K562 (cell line): Measurements from ENCODE around the gene AMZ2. TPM values are rescaled to one million over a fixed set of nuclear protein-coding genes. Genes with fewer than 3 reads are reported as not detected.

Source experiments
- ATAC-seq: fragments of 200-7000 bp; cut with Tn5 transposase; 3 replicates; pipeline ENCODE4 v1.9.1; 2020; ENCODE audit warnings: moderate library complexity
- BruUV-seq: library from RNA; stranded (reverse); fragments of 400-500 nt; replicated peaks from 2 replicates; lab custom pipeline; 2021; lab: Mats Ljungman, UMichigan
- CTCF ChIA-PET: fragments of 300-600 bp; formaldehyde crosslinking; extraction: SDS; loops from one replicate; lab custom pipeline; 2021; ENCODE audit warnings: low intra/inter-chr PET ratio; lab: Yijun Ruan, JAX
- POLR2A ChIA-PET: fragments of 300-600, 350-650 bp; sonication (Branson Sonifier 250); formaldehyde crosslinking; extraction: SDS; loops from one replicate; lab custom pipeline; 2021; ENCODE audit warnings: antibody characterized with exemption, inconsistent platforms; lab: Yijun Ruan, JAX
- DNase-seq, 4 experiments: peaks; one replicate each; pipeline versions ENCODE4 v3.0.0 to v3.0.0-alpha.2; 2011 to 2018; ENCODE audit warnings: low spot score in 3 of 4, mixed read lengths in 3 of 4; ENCODE audit errors: extremely low read depth in 1 of 4
- FAIRE-seq: peaks from 2 replicates; lab custom pipeline; 2011; peaks lifted over from hg19 to GRCh38; lab: Jason Lieb, UNC
- H2AFZ ChIP-seq: 2 replicates; pipeline ENCODE4 v1.6.0; 2011; ENCODE audit warnings: low read depth, low read length, control low read depth, inconsistent platforms
- H3K27ac ChIP-seq: fragments of 200-600 bp; 3 replicates; pipeline ENCODE4 v1.8.0; 2011; ENCODE audit warnings: low read depth, mild to moderate bottlenecking, control low read depth, inconsistent platforms, low read length, moderate library complexity, mixed read lengths; ENCODE audit errors: extremely low read depth
- H3K27me3 ChIP-seq, 2 experiments: fragments of 300-600 bp in 1 of 2; 2 replicates in 1 of 2; 3 replicates in 1 of 2; pipeline versions ENCODE4 v1.6.0 to v1.8.0; 2011; ENCODE audit warnings: inconsistent platforms in 2 of 2, low read length in 2 of 2, mild to moderate bottlenecking in 1 of 2, mixed read lengths in 1 of 2, moderate library complexity in 1 of 2; ENCODE audit not compliant: control insufficient read depth in 2 of 2, insufficient read depth in 2 of 2
- H3K36me3 ChIP-seq: fragments of 300-600 bp; 3 replicates; pipeline ENCODE4 v1.8.0; 2011; ENCODE audit warnings: mild to moderate bottlenecking, low read length, inconsistent platforms; ENCODE audit not compliant: control insufficient read depth, insufficient read depth
- H3K4me1 ChIP-seq, 2 experiments: fragments of 200-600 bp in 1 of 2; replicated peaks in 1 of 2; 2 replicates in 1 of 2; 3 replicates in 1 of 2; pipeline versions ENCODE4 v1.5.1 to v1.8.0; 2011; ENCODE audit warnings: inconsistent platforms in 2 of 2, low read length in 2 of 2, mild to moderate bottlenecking in 1 of 2, mixed read lengths in 1 of 2, moderate library complexity in 1 of 2; ENCODE audit not compliant: control insufficient read depth in 2 of 2, insufficient read depth in 2 of 2
- H3K4me2 ChIP-seq: 2 replicates; pipeline ENCODE4 v1.6.1; 2011; ENCODE audit warnings: low read length, control low read depth, inconsistent platforms, mixed read lengths; ENCODE audit not compliant: insufficient read depth
- H3K4me3 ChIP-seq: fragments of 200-600 bp; sonication (generic), shearing (Covaris generic); 2 replicates; pipeline ENCODE4 v1.5.1; 2016; ENCODE audit warnings: control low read depth, inconsistent platforms
- H3K79me2 ChIP-seq: fragments of 200-600 bp; 3 replicates; pipeline ENCODE4 v1.8.0; 2011; ENCODE audit warnings: low read length, inconsistent platforms; ENCODE audit not compliant: control insufficient read depth, insufficient read depth
- H3K9ac ChIP-seq, 2 experiments: 2 replicates each; pipeline versions ENCODE4 v1.6.0 to v1.6.1; 2011; ENCODE audit warnings: low read depth in 2 of 2, low read length in 2 of 2, control low read depth in 1 of 2, inconsistent platforms in 1 of 2, mild to moderate bottlenecking in 1 of 2, mixed read lengths in 1 of 2; ENCODE audit not compliant: insufficient read depth in 1 of 2
- H3K9me1 ChIP-seq: one replicate; pipeline ENCODE4 v1.6.0; 2011; ENCODE audit warnings: inconsistent platforms, mild to moderate bottlenecking, low read length, moderate library complexity; ENCODE audit not compliant: control insufficient read depth, insufficient read depth
- H3K9me3 ChIP-seq: replicated peaks from 2 replicates; pipeline ENCODE4 v1.5.1; 2011; ENCODE audit warnings: low read depth, low read length, inconsistent platforms; ENCODE audit not compliant: control insufficient read depth, insufficient read depth
- H4K20me1 ChIP-seq: replicated peaks from 2 replicates; pipeline ENCODE4 v1.6.1; 2011; ENCODE audit warnings: low read length, inconsistent platforms, mixed read lengths; ENCODE audit not compliant: control insufficient read depth, insufficient read depth
- ELF2 ChIP-seq: fragments of 250-450 bp; sonication (Bioruptor Pico); IDR thresholded peaks from 2 replicates; pipeline ENCODE4 v1.5.0; 2021; ENCODE audit warnings: mild to moderate bottlenecking
- HDAC2 ChIP-seq: fragments of 450-650 bp; IDR thresholded peaks from 2 replicates; pipeline ENCODE4 v1.6.1; 2016; ENCODE audit warnings: mild to moderate bottlenecking
- SAP30 ChIP-seq: fragments of 200-600 bp; sonication (generic); IDR thresholded peaks from 2 replicates; pipeline ENCODE4 v1.6.1; 2012; ENCODE audit warnings: borderline replicate concordance, low read depth, mild to moderate bottlenecking, moderate library complexity, low read length, control low read depth, inconsistent platforms; ENCODE audit not compliant: insufficient read depth, poor library complexity, severe bottlenecking
- ZNF282 ChIP-seq: sonication (generic); formaldehyde crosslinking; IDR thresholded peaks from 2 replicates; pipeline ENCODE4 v1.8.1; 2023; ENCODE audit warnings: missing genetic modification reagents
- WGBS: fragments of 100-300 bp; shearing (Covaris generic); methylation state at CpG from one replicate; pipeline ENCODE4 v1.1.6; 2016; ENCODE audit warnings: low coverage, mixed read lengths; ENCODE audit not compliant: insufficient coverage; ENCODE audit errors: missing lambda C conversion rate; 5-methylcytosine and 5-hydroxymethylcytosine counted together
- in situ Hi-C: fragments of 300-500 bp; cut with MboI; formaldehyde crosslinking; loops from 4 replicates; pipeline ENCODE4 v1.15.0; 2018; ENCODE audit warnings: inconsistent platforms, mixed read lengths
- intact Hi-C: fragments of 100-400 bp; cut with micrococcal nuclease; formaldehyde crosslinking; loops from 2 replicates; pipeline ENCODE4 v1.14.2; 2022
- polyA plus RNA-seq, 8 experiments: library from polyadenylated mRNA; depleted of rRNA in 4 of 8; stranded (reverse) in 5 of 8; unstranded in 3 of 8; fragments of >200 nt; fragmentation: Nextera tagmentation in 2 of 8; fragmentation: Illumina TruSeq in 1 of 8; extraction: Ambion mirVana in 2 of 8; extraction: Trizol in 1 of 8; gene quantifications; 2 replicates each; pipeline versions ENCODE4 v1.2.1 to v1.2.3, GENCODE V29; 2011 to 2014; ENCODE audit warnings: inconsistent platforms in 1 of 8, missing spikeins in 1 of 8
- total RNA-seq, 7 experiments: library from RNA; depleted of rRNA in 6 of 7; stranded (reverse); fragments of >200 nt in 6 of 7; fragmentation: Illumina TruSeq in 2 of 7; extraction: Trizol in 2 of 7; gene quantifications; 2 replicates each; pipeline versions ENCODE4 v1.2.1 to v1.2.3, GENCODE V29; 2011 to 2021; ENCODE audit warnings: low replicate concordance in 1 of 7
- TF ChIP-seq, protein P1 (sequence below): fragments of 250-450 bp; sonication (Bioruptor Pico); IDR thresholded peaks from 2 replicates; pipeline ENCODE4 v1.5.0; 2022; ENCODE audit warnings: mild to moderate bottlenecking
- TF ChIP-seq, protein P2 (sequence below): fragments of 250-450 bp; sonication (Bioruptor Pico); IDR thresholded peaks from 2 replicates; pipeline ENCODE4 v1.6.1; 2021; ENCODE audit warnings: mild to moderate bottlenecking

Gene AMZ2
- total and polyA plus RNA-seq, 9 of the 15 experiments (the other 6 are each of a cell fraction or from before 2014, with no cell fraction given), result 22.6 to 92.2 (median 52.6) TPM

DNA sequence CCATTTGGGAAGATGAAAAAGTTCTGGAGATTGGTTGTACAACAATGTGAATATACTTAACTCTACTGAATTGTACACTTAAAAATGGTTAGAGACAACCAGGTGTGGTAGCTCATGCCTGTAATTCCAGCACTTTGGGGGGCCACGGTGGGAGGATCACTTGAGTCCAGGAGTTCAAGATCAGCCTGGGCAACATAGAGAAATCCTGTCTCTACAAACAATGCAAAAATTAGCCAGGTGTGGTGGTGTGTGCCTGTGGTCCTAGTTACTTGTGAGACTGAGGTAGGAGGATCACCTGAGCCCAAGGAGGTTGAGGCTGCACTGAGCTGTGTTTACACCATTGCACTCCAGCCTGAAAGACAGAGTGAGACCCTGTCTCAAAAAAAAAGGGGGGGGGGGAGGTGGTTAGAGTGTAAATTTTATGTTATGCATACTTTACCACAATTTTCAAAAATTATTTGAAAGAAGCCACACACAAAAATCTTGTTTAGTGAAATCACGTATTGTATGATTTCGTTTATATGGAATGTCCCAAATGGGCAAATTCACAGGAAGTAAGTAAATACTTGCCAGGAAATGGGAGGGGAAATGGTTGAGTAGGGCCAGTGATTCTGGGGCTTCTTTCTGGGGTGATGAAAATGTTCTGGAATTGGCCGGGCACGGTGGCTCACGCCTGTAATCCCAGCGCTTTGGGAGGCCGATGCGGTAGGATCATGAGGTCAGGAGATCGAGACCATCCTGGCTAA, 37.1 kb upstream of the AMZ2 start:
- Histone ChIP-seq H3K36me3 (no peaks in the 10 kb centered on the region), H3K79me2 (no peaks in the 10 kb centered on the region), H3K4me1 (peaks cover 0 to 7% of the 10 kb centered on the region in 2 experiments; a peak in 3 of 5 replicates), H3K9ac (no peak overlapping the region), H4K20me1 (peaks cover 3% of the 10 kb centered on the region; the same call in 1 of the 2 replicates), H3K27me3 (peaks cover 3 to 5% of the 10 kb centered on the region in 2 experiments; a peak in 2 of 5 replicates), H2AFZ (no peak overlapping the region), H3K9me1 (no peaks in the 10 kb centered on the region), H3K9me3 (no peaks in the 10 kb centered on the region), H3K27ac (no peak overlapping the region), H3K4me2 (no peak overlapping the region), H3K4me3 (no peak overlapping the region)
- in situ Hi-C loops, result no loop called here
- DNase-seq (no peak), ATAC-seq (no peak), FAIRE-seq (no peak)
- no TSS peak for BruUV-seq
- ChIA-PET POLR2A (no interaction called here), CTCF (no interaction called here)
- WGBS, result 30% methylated on average over 10 of the region's 10 CpGs
- TF ChIP-seq HDAC2 (no peak), ELF2 (CRISPR knock-in tag) (no peak), ZNF282 (no peak), SAP30 (no peak)
- TF ChIP-seq, protein P1, sequence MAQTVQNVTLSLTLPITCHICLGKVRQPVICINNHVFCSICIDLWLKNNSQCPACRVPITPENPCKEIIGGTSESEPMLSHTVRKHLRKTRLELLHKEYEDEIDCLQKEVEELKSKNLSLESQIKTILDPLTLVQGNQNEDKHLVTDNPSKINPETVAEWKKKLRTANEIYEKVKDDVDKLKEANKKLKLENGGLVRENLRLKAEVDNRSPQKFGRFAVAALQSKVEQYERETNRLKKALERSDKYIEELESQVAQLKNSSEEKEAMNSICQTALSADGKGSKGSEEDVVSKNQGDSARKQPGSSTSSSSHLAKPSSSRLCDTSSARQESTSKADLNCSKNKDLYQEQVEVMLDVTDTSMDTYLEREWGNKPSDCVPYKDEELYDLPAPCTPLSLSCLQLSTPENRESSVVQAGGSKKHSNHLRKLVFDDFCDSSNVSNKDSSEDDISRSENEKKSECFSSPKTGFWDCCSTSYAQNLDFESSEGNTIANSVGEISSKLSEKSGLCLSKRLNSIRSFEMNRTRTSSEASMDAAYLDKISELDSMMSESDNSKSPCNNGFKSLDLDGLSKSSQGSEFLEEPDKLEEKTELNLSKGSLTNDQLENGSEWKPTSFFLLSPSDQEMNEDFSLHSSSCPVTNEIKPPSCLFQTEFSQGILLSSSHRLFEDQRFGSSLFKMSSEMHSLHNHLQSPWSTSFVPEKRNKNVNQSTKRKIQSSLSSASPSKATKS, result no peak
- TF ChIP-seq, protein P2, sequence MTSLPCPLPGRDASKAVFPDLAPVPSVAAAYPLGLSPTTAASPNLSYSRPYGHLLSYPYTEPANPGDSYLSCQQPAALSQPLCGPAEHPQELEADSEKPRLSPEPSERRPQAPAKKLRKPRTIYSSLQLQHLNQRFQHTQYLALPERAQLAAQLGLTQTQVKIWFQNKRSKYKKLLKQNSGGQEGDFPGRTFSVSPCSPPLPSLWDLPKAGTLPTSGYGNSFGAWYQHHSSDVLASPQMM (CRISPR knock-in tag), result no peak
- TF ChIP-seq, all 486 proteins: peak for 0
- intact Hi-C loops, result loop anchor here (5.0 kb wide), 1 partner anchor 37 kb away; the partner anchor contains the start of gene AMZ2
